ENCODE results near the gene ATP2B3. TPM values are rescaled to one million over a fixed set of nuclear protein-coding genes. Genes with fewer than 3 reads are reported as not detected.

The ATP2B3 gene
- total RNA-seq, 1 donor from 2014 or later: 0.10 TPM

DNA sequence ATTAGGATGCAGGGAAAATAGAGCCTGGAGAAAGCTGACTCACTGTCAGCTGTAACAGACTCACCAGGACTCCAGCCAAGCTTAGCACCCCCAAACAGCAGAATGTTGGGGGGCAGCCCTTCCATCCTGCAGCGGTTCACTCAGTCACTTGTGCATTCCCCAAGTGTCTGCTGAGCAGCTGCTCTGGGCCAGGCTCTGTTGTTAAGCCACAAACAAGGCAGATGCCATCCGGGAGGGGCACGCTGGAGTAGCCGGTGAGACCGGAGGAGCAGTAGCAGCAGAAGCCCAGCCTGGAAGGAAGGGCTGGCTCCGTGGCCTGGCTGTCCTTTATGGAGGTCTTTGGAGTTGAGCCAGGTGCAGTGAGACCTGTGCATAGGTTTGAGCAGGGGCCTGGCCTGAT lies 59.5 kb downstream of the ATP2B3 start:
- no peaks in the 10 kb centered on the region for H3K36me3 Mint-ChIP-seq (ENCODE audit: low read depth, unreplicated experiment)
- H3K4me3 Mint-ChIP-seq (ENCODE audit: unreplicated experiment): no peak overlapping the region
- TF ChIP-seq CTCF (IDR thresholded peaks at IDR 0.05; ENCODE audit: unreplicated experiment): no peak
- no peak for DNase-seq (ENCODE audit: low spot score)
- peaks cover 1% of the 10 kb centered on the region for H3K27me3 Mint-ChIP-seq (ENCODE audit: unreplicated experiment)
- H3K4me1 Mint-ChIP-seq (ENCODE audit: unreplicated experiment): no peaks in the 10 kb centered on the region
- no peak overlapping the region for H3K27ac Mint-ChIP-seq (ENCODE audit: unreplicated experiment)
- H3K9me3 Mint-ChIP-seq (ENCODE audit: unreplicated experiment): no peaks in the 10 kb centered on the region

DNA sequence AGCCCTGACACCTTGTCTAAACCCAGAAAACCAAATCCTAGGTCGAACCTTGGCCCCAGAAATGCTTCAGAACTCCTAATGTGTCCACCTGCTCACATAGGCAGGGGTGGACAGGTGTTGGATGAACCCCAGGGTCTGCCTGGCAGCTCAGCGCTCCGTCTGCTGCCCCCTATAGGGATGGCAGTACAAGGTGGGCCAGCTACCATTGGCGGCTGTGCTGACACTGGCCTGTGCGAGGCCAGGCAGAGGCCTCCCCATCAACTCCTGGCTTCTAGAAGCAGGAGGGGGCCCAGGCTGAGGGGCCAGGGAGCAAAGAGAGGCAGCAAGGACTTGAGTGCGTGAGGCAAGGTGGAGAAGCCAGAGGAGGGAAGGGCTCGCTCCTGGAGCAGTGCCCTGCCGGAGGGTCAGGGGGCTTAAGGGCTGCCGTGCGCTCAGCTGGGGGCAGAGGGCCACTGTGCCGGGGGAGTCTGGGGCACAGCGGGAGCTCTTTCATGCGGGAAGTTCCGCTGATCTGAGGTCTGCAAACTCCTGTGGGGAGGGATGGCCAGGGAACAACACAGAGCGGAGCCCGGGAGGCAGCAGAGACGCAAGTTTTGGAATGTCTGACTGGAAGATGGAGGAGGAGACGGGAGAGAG lies 60.9 kb downstream of the ATP2B3 start:
- H3K9me3 Mint-ChIP-seq (ENCODE audit: unreplicated experiment): no peaks in the 10 kb centered on the region
- no peak overlapping the region for H3K4me3 Mint-ChIP-seq (ENCODE audit: unreplicated experiment)
- no peaks in the 10 kb centered on the region for H3K36me3 Mint-ChIP-seq (ENCODE audit: low read depth, unreplicated experiment)
- no peak for TF ChIP-seq CTCF (IDR thresholded peaks at IDR 0.05; ENCODE audit: unreplicated experiment)
- H3K4me1 Mint-ChIP-seq (ENCODE audit: unreplicated experiment): no peaks in the 10 kb centered on the region
- peaks cover 1% of the 10 kb centered on the region for H3K27me3 Mint-ChIP-seq (ENCODE audit: unreplicated experiment)
- no peak for DNase-seq (ENCODE audit: low spot score)
- no peak overlapping the region for H3K27ac Mint-ChIP-seq (ENCODE audit: unreplicated experiment)

GRCh38 chrX:153578889-153579288 lies 61.4 kb downstream of the ATP2B3 start:
- Mint-ChIP-seq H3K27me3 (ENCODE audit: unreplicated experiment) (peaks cover 1% of the 10 kb centered on the region), H3K27ac (ENCODE audit: unreplicated experiment) (no peak overlapping the region), H3K36me3 (ENCODE audit: low read depth, unreplicated experiment) (no peaks in the 10 kb centered on the region), H3K4me3 (ENCODE audit: unreplicated experiment) (no peak overlapping the region), H3K9me3 (ENCODE audit: unreplicated experiment) (no peaks in the 10 kb centered on the region), H3K4me1 (ENCODE audit: unreplicated experiment) (no peaks in the 10 kb centered on the region)
- no peak for TF ChIP-seq CTCF (IDR thresholded peaks at IDR 0.05; ENCODE audit: unreplicated experiment)
- no peak for DNase-seq (ENCODE audit: low spot score)

DNA sequence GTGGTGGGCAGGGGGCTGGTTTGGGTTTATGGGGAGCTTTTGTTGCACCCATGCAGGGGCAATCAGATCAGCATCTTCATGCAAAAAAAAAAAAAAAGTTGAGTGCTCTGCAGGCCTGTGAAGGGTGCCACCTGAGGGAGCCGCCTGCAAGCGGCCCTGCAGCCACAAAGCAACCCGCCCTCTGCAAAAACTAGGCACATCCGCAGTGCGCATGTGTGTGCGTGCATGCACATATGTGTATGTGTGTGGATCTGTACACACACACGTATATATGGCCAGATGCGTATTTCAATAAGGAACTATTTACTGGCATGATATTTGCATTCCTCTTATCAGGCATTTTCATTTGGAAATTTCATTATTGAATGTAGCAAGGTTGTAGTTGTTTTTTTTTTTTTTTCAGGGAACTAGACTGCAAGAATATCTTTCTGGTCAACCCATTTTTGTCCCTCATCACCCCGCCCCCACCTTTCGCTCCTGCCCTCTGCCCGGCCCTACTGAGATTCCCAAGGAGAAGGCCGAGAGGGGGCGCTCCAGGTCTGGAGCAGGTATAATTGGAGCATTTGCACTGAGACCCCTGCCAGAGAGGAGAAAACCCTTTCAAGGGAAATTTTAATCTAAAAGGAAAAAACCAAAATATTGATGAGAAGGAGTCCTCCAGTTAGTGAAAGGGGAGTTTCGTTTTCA lies 63.4 kb downstream of the ATP2B3 start:
- H3K9me3 Mint-ChIP-seq (ENCODE audit: unreplicated experiment): no peaks in the 10 kb centered on the region
- no peak overlapping the region for H3K4me3 Mint-ChIP-seq (ENCODE audit: unreplicated experiment)
- H3K36me3 Mint-ChIP-seq (ENCODE audit: low read depth, unreplicated experiment): no peaks in the 10 kb centered on the region
- DNase-seq (ENCODE audit: low spot score): peak; percentile 44
- no peak overlapping the region for H3K27ac Mint-ChIP-seq (ENCODE audit: unreplicated experiment)
- no peaks in the 10 kb centered on the region for H3K27me3 Mint-ChIP-seq (ENCODE audit: unreplicated experiment)
- peak; percentile 22 for TF ChIP-seq CTCF (IDR thresholded peaks at IDR 0.05; ENCODE audit: unreplicated experiment)
- no peaks in the 10 kb centered on the region for H3K4me1 Mint-ChIP-seq (ENCODE audit: unreplicated experiment)

DNA sequence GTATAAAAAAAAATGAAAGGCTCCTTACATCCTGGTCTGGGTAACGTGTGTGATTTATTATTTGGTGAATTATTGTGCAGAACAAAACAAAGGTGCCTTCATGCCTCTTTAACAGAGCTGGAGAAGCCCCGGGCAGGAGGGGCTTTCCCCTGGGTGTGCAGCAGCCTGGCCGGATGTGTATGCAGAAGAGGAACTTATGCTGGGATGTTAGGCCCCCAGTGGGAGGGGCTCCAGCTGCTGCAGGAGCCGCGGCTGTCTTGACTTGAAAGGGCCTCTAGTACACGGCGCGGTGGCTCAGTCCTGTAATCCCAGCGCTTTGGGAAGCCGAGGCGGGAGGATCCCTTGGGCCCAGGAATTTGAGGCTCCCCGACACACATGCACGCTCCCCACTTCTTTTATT lies 65.5 kb downstream of the ATP2B3 start:
- no peak for TF ChIP-seq CTCF (IDR thresholded peaks at IDR 0.05; ENCODE audit: unreplicated experiment)
- no peak for DNase-seq (ENCODE audit: low spot score)
- Mint-ChIP-seq H3K4me1 (ENCODE audit: unreplicated experiment) (no peaks in the 10 kb centered on the region), H3K36me3 (ENCODE audit: low read depth, unreplicated experiment) (peaks cover 3% of the 10 kb centered on the region), H3K27me3 (ENCODE audit: unreplicated experiment) (no peaks in the 10 kb centered on the region), H3K9me3 (ENCODE audit: unreplicated experiment) (no peaks in the 10 kb centered on the region), H3K4me3 (ENCODE audit: unreplicated experiment) (no peak overlapping the region), H3K27ac (ENCODE audit: unreplicated experiment) (no peak overlapping the region)
